GM23338 (cell line): ENCODE measurements around the gene STKLD1. TPM values are rescaled to one million over a fixed set of nuclear protein-coding genes. Genes with fewer than 3 reads are reported as not detected.
"Not testable (repeated sequence)": the region's sequence is repeated elsewhere in the genome, so short reads cannot be mapped to it uniquely, and the experiment has no call there.

Source experiments
- ATAC-seq: fragments of 200-7000 bp; cut with Tn5 transposase; 3 replicates; pipeline ENCODE4 v1.9.1; 2020
- DNase-seq: peaks from one replicate; pipeline ENCODE4 v3.0.0-alpha.2; 2015; ENCODE audit warnings: low spot score
- H2AFZ ChIP-seq: fragments of 200-600 bp; sonication (generic); 2 replicates; pipeline ENCODE4 v1.8.0; 2016; ENCODE audit warnings: antibody characterized with exemption, mild to moderate bottlenecking, moderate library complexity
- H3F3A ChIP-seq: fragments of 200-600 bp; sonication (generic); replicated peaks from 2 replicates; pipeline ENCODE4 v1.8.0; 2017; ENCODE audit warnings: antibody characterized with exemption, mixed run types, low read depth
- H3K27ac ChIP-seq: fragments of 200-600 bp; sonication (generic); 2 replicates; pipeline ENCODE4 v1.6.1; 2016; ENCODE audit warnings: low read depth
- H3K27me3 ChIP-seq: fragments of 200-600 bp; sonication (generic); 2 replicates; pipeline ENCODE4 v1.8.0; 2016; ENCODE audit warnings: mild to moderate bottlenecking, mixed run types, moderate library complexity; ENCODE audit not compliant: insufficient read depth
- H3K36me3 ChIP-seq: fragments of 200-600 bp; sonication (generic); 2 replicates; pipeline ENCODE4 v1.8.0; 2016; ENCODE audit warnings: mild to moderate bottlenecking; ENCODE audit not compliant: insufficient read depth
- H3K4me1 ChIP-seq: fragments of 200-600 bp; sonication (generic); 2 replicates; pipeline ENCODE4 v1.8.0; 2016; ENCODE audit warnings: mild to moderate bottlenecking, moderate library complexity; ENCODE audit not compliant: insufficient read depth
- H3K4me2 ChIP-seq: fragments of 200-600 bp; sonication (generic); 2 replicates; pipeline ENCODE4 v1.7.1; 2017; ENCODE audit warnings: mixed run types
- H3K4me3 ChIP-seq: fragments of 200-600 bp; sonication (generic); 2 replicates; pipeline ENCODE4 v1.6.1; 2016; ENCODE audit warnings: mixed run types
- H3K79me2 ChIP-seq: fragments of 200-600 bp; sonication (generic); replicated peaks from 2 replicates; pipeline ENCODE4 v1.8.0; 2017; ENCODE audit warnings: mild to moderate bottlenecking; ENCODE audit not compliant: insufficient read depth
- H3K9me2 ChIP-seq: fragments of 200-600 bp; sonication (generic); 2 replicates; pipeline ENCODE4 v1.8.0; 2017; ENCODE audit not compliant: insufficient read depth
- H4K20me1 ChIP-seq: fragments of 200-600 bp; sonication (generic); replicated peaks from 2 replicates; pipeline ENCODE4 v1.8.0; 2017; ENCODE audit warnings: mild to moderate bottlenecking; ENCODE audit not compliant: insufficient read depth
- H3K27ac Mint-ChIP-seq: 2 replicates; pipeline ENCODE4 v1.8.0; 2020; ENCODE audit warnings: inconsistent platforms, mild to moderate bottlenecking, moderate library complexity, mixed read lengths
- H3K27me3 Mint-ChIP-seq: 3 replicates; pipeline ENCODE4 v1.8.0; 2022; ENCODE audit warnings: low read depth, mild to moderate bottlenecking, moderate library complexity, mixed read lengths, inconsistent platforms; ENCODE audit not compliant: insufficient read depth, poor library complexity
- H3K36me3 Mint-ChIP-seq: 3 replicates; pipeline ENCODE4 v1.8.0; 2021; ENCODE audit warnings: low read depth, mild to moderate bottlenecking, inconsistent platforms, moderate library complexity, mixed read lengths
- H3K4me1 Mint-ChIP-seq: 3 replicates; pipeline ENCODE4 v1.8.0; 2020; ENCODE audit warnings: mild to moderate bottlenecking, inconsistent platforms, mixed read lengths
- H3K4me3 Mint-ChIP-seq: 3 replicates; pipeline ENCODE4 v1.8.0; 2021; ENCODE audit warnings: moderate library complexity, mild to moderate bottlenecking, inconsistent platforms, mixed read lengths
- H3K9me3 Mint-ChIP-seq: 3 replicates; pipeline ENCODE4 v1.8.0; 2020; ENCODE audit warnings: moderate library complexity, mild to moderate bottlenecking, inconsistent platforms, mixed read lengths
- CREB1 ChIP-seq: fragments of 250-450 bp; sonication (Bioruptor Pico); IDR thresholded peaks from 2 replicates; pipeline ENCODE4 v1.5.0; 2020; ENCODE audit warnings: low read depth, mild to moderate bottlenecking, moderate library complexity
- EZH2 ChIP-seq: fragments of 200-600 bp; sonication (generic); IDR thresholded peaks from one replicate; pipeline ENCODE4 v1.8.0; 2017; ENCODE audit warnings: antibody characterized with exemption, mild to moderate bottlenecking, low read depth; ENCODE audit not compliant: unreplicated experiment
- JUNB ChIP-seq: IDR thresholded peaks from one replicate; pipeline ENCODE4 v1.6.1; 2016; ENCODE audit warnings: antibody characterized with exemption; ENCODE audit not compliant: unreplicated experiment
- polyA plus RNA-seq: library from polyadenylated mRNA; unstranded; fragments of >200 nt; fragmentation: Nextera tagmentation; extraction: Ambion mirVana; gene quantifications from 2 replicates; pipeline ENCODE4 v1.2.1, GENCODE V29; 2016
- total RNA-seq: library from RNA; depleted of rRNA; stranded (reverse); fragments of >200 nt; shearing (Covaris generic); gene quantifications from 2 replicates; pipeline ENCODE4 v1.2.3, GENCODE V29; 2014
- TF ChIP-seq, protein P1 (sequence below), 2 experiments: fragments of 200-600 bp in 1 of 2; sonication (generic) in 1 of 2; conservative IDR thresholded peaks; 2 replicates each; pipeline versions ENCODE4 v1.5.1 to v1.6.1; 2016 to 2017; ENCODE audit warnings: antibody characterized with exemption in 2 of 2, low read depth in 2 of 2, mild to moderate bottlenecking in 2 of 2, moderate library complexity in 1 of 2
- TF ChIP-seq, protein P2 (sequence below): IDR thresholded peaks from one replicate; pipeline ENCODE4 v1.6.1; 2018; ENCODE audit warnings: antibody characterized with exemption; ENCODE audit not compliant: unreplicated experiment
- TF ChIP-seq, protein P3 (sequence below): fragments of 250-450 bp; sonication (Bioruptor Pico); IDR thresholded peaks from 2 replicates; pipeline ENCODE4 v1.5.0; 2020; ENCODE audit warnings: mild to moderate bottlenecking, moderate library complexity

Gene STKLD1
- total and polyA plus RNA-seq, 2 experiments from 2014 or later: 0.57 TPM; not detected in 1

DNA sequence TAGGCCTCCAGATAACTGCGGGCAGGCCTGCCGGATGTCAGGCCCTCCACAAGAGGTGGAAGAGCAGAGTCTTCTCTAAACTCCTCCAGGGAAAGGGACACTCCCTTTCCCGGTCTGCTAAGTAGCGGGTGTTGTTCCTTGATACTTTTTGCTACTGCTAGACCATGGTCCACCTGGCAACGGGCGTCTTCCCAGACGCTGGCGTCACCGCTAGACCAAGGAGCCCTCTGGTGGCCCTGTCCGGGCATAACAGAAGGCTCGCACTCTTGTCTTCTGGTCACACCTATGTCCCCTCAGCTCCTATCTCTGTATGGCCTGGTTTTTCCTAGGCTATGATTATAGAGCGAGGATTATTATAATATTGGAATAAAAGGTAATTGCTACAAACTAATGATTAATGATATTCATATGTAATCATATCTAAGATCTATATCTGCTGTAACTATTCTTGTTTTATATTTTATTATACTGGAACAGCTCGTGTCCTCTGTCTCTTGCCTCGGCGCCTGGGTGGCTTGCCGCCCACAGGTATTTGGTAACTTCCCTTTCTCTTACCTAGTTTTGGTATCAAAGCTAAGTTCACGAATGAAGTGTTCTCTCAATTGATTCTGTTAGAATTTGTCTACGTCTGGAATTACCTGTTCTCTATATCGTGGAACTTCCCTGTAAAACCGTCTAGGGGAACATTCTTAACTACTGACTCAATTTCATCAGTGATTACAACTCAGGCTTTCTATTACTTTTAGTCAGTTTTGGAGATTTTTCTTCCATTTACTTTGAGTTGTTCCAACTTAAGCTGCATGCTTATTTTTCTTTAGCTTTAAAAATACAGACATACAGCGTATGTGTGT, 46.6 kb upstream of the STKLD1 start:
- H4K20me1 ChIP-seq: peaks cover 12% of the 10 kb centered on the region; the same call in 1 of the 2 replicates
- peaks cover 53% of the 10 kb centered on the region for H3K36me3 Mint-ChIP-seq
- H3K27ac ChIP-seq: peak overlapping the region; percentile 46; the same call in 1 of the 2 replicates
- H2AFZ ChIP-seq, H3K4me1 ChIP-seq, H3K79me2 ChIP-seq, H3K27me3 ChIP-seq, H3K9me2 ChIP-seq, H3K36me3 ChIP-seq, H3K27ac Mint-ChIP-seq, H3K4me3 Mint-ChIP-seq, H3K4me2 ChIP-seq, H3K4me1 Mint-ChIP-seq, ATAC-seq, H3K4me3 ChIP-seq: not testable (repeated sequence)
- H3K27me3 Mint-ChIP-seq: peaks cover 16% of the 10 kb centered on the region
- peak; percentile 73 for TF ChIP-seq CREB1
- TF ChIP-seq, protein P1, sequence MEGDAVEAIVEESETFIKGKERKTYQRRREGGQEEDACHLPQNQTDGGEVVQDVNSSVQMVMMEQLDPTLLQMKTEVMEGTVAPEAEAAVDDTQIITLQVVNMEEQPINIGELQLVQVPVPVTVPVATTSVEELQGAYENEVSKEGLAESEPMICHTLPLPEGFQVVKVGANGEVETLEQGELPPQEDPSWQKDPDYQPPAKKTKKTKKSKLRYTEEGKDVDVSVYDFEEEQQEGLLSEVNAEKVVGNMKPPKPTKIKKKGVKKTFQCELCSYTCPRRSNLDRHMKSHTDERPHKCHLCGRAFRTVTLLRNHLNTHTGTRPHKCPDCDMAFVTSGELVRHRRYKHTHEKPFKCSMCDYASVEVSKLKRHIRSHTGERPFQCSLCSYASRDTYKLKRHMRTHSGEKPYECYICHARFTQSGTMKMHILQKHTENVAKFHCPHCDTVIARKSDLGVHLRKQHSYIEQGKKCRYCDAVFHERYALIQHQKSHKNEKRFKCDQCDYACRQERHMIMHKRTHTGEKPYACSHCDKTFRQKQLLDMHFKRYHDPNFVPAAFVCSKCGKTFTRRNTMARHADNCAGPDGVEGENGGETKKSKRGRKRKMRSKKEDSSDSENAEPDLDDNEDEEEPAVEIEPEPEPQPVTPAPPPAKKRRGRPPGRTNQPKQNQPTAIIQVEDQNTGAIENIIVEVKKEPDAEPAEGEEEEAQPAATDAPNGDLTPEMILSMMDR (conservative IDR thresholded peaks at IDR 0.05; ENCODE audit: low read depth in 2 of 2): peak; percentile 64 to 65
- H3F3A ChIP-seq: peaks cover 19% of the 10 kb centered on the region
- DNase-seq: peak; percentile 34
- H3K9me3 Mint-ChIP-seq: peaks cover 21% of the 10 kb centered on the region

DNA sequence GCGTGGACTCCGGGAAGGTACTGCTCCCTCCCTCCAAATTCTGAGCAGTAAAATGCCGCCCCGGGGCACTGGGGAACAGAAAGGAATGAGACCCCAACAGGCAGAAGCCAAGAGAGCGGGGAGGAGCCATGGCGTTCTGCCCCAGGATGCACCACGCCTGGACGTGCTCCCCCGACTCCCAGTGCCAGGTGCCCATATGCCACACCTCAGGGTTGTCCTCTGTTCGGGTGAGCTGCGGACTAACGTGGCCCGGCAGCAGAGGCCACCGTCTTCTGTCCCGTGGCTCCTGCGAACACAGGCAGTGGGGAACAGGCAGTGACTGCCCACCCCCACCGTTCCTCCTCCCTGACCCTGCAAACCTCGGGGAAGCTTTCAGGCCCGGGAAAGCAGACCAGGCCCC, 44.9 kb upstream of the STKLD1 start:
- H3K4me3 Mint-ChIP-seq: no peak overlapping the region
- ATAC-seq: no peak
- peaks cover 66% of the 10 kb centered on the region for H3K36me3 Mint-ChIP-seq
- H3K79me2 ChIP-seq: peaks cover 19% of the 10 kb centered on the region
- H3K9me3 Mint-ChIP-seq: peaks cover 10% of the 10 kb centered on the region; the same call in 2 of the 3 replicates
- peaks cover 10% of the 10 kb centered on the region for H3K36me3 ChIP-seq
- H3K27ac ChIP-seq: no peak overlapping the region
- no peak for TF ChIP-seq JUNB
- no peak for TF ChIP-seq EZH2
- TF ChIP-seq, protein P2, sequence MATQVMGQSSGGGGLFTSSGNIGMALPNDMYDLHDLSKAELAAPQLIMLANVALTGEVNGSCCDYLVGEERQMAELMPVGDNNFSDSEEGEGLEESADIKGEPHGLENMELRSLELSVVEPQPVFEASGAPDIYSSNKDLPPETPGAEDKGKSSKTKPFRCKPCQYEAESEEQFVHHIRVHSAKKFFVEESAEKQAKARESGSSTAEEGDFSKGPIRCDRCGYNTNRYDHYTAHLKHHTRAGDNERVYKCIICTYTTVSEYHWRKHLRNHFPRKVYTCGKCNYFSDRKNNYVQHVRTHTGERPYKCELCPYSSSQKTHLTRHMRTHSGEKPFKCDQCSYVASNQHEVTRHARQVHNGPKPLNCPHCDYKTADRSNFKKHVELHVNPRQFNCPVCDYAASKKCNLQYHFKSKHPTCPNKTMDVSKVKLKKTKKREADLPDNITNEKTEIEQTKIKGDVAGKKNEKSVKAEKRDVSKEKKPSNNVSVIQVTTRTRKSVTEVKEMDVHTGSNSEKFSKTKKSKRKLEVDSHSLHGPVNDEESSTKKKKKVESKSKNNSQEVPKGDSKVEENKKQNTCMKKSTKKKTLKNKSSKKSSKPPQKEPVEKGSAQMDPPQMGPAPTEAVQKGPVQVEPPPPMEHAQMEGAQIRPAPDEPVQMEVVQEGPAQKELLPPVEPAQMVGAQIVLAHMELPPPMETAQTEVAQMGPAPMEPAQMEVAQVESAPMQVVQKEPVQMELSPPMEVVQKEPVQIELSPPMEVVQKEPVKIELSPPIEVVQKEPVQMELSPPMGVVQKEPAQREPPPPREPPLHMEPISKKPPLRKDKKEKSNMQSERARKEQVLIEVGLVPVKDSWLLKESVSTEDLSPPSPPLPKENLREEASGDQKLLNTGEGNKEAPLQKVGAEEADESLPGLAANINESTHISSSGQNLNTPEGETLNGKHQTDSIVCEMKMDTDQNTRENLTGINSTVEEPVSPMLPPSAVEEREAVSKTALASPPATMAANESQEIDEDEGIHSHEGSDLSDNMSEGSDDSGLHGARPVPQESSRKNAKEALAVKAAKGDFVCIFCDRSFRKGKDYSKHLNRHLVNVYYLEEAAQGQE: no peak
- TF ChIP-seq, protein P3, sequence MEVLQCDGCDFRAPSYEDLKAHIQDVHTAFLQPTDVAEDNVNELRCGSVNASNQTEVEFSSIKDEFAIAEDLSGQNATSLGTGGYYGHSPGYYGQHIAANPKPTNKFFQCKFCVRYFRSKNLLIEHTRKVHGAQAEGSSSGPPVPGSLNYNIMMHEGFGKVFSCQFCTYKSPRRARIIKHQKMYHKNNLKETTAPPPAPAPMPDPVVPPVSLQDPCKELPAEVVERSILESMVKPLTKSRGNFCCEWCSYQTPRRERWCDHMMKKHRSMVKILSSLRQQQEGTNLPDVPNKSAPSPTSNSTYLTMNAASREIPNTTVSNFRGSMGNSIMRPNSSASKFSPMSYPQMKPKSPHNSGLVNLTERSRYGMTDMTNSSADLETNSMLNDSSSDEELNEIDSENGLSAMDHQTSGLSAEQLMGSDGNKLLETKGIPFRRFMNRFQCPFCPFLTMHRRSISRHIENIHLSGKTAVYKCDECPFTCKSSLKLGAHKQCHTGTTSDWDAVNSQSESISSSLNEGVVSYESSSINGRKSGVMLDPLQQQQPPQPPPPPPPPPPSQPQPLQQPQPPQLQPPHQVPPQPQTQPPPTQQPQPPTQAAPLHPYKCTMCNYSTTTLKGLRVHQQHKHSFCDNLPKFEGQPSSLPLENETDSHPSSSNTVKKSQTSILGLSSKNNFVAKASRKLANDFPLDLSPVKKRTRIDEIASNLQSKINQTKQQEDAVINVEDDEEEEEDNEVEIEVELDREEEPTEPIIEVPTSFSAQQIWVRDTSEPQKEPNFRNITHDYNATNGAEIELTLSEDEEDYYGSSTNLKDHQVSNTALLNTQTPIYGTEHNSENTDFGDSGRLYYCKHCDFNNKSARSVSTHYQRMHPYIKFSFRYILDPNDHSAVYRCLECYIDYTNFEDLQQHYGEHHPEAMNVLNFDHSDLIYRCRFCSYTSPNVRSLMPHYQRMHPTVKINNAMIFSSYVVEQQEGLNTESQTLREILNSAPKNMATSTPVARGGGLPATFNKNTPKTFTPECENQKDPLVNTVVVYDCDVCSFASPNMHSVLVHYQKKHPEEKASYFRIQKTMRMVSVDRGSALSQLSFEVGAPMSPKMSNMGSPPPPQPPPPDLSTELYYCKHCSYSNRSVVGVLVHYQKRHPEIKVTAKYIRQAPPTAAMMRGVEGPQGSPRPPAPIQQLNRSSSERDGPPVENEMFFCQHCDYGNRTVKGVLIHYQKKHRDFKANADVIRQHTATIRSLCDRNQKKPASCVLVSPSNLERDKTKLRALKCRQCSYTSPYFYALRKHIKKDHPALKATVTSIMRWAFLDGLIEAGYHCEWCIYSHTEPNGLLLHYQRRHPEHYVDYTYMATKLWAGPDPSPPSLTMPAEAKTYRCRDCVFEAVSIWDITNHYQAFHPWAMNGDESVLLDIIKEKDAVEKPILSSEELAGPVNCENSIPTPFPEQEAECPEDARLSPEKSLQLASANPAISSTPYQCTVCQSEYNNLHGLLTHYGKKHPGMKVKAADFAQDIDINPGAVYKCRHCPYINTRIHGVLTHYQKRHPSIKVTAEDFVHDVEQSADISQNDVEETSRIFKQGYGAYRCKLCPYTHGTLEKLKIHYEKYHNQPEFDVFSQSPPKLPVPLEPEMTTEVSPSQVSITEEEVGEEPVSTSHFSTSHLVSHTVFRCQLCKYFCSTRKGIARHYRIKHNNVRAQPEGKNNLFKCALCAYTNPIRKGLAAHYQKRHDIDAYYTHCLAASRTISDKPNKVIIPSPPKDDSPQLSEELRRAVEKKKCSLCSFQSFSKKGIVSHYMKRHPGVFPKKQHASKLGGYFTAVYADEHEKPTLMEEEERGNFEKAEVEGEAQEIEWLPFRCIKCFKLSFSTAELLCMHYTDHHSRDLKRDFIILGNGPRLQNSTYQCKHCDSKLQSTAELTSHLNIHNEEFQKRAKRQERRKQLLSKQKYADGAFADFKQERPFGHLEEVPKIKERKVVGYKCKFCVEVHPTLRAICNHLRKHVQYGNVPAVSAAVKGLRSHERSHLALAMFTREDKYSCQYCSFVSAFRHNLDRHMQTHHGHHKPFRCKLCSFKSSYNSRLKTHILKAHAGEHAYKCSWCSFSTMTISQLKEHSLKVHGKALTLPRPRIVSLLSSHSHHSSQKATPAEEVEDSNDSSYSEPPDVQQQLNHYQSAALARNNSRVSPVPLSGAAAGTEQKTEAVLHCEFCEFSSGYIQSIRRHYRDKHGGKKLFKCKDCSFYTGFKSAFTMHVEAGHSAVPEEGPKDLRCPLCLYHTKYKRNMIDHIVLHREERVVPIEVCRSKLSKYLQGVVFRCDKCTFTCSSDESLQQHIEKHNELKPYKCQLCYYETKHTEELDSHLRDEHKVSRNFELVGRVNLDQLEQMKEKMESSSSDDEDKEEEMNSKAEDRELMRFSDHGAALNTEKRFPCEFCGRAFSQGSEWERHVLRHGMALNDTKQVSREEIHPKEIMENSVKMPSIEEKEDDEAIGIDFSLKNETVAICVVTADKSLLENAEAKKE (CRISPR knock-in tag): no peak
- DNase-seq: no peak
- H3F3A ChIP-seq: peaks cover 24% of the 10 kb centered on the region
- H3K27ac Mint-ChIP-seq: no peak overlapping the region
- H3K27me3 Mint-ChIP-seq: peaks cover 25% of the 10 kb centered on the region
- H4K20me1 ChIP-seq: peaks cover 12% of the 10 kb centered on the region; the same call in 1 of the 2 replicates
- H3K4me1 Mint-ChIP-seq: peaks cover 16% of the 10 kb centered on the region
- H2AFZ ChIP-seq: no peak overlapping the region
- no peaks in the 10 kb centered on the region for H3K27me3 ChIP-seq
- no peak overlapping the region for H3K4me2 ChIP-seq
- no peak overlapping the region for H3K4me3 ChIP-seq
- H3K9me2 ChIP-seq: no peaks in the 10 kb centered on the region
- H3K4me1 ChIP-seq: peaks cover 9% of the 10 kb centered on the region
